IPS-NIHi11 (cell line): ENCODE results near the gene CDC42BPA.
"Not testable (repeated sequence)": the region's sequence is repeated elsewhere in the genome, so short reads cannot be mapped to it uniquely, and the experiment has no call there.

ENCODE experiments used
- DNase-seq: peaks from one replicate; pipeline ENCODE4 v3.0.0; 2012; ENCODE audit warnings: mixed read lengths, low spot score

The CDC42BPA gene

DNA sequence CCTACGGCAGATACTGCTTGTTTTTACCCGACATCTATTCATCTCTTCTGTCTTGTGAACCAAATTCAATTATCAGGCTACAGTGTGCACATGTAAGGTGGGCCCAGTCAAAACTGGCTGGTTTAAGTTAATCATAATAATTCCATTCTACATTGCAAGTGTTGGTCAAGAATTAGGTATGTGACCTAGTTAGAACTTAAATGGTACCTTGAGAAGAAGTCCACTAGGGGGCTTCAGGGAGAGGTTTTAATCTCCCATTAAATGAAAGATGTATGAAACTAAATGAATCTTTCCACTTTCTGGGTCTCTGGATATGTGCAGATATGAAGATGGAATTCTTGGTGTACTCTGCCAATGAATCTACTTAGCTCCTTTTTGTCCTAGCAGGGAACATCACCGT is 187.1 kb downstream of the CDC42BPA start:
- DNase-seq, result no peak

DNA sequence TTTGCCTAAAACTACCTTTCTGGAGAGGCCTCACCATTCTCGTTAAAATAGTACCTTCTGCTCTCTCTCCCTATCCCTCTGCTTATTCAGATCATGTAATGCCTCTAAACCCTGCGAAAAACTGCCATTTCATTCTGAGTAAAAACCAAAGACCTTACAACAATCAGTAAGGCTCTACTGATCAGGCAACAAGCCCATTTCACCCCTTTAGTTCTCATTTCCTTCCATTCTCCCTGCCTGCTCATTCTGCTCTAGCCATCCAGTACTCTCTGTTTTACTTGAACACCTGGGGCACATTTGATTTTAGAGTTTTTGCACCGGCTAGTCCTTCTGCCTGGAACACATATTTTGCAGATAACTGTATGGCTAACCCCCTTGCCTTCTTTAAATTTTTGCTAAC is 190.4 kb downstream of the CDC42BPA start:
- no peak for DNase-seq

GRCh38 chr1:227125929-227126545 is 192.3 kb downstream of the CDC42BPA start:
- DNase-seq, result peak; percentile 26

- DNase-seq, result peak; percentile 12
Observed at GRCh38 chr1:227124473-227124872, 193.8 kb downstream of the CDC42BPA start.

DNA sequence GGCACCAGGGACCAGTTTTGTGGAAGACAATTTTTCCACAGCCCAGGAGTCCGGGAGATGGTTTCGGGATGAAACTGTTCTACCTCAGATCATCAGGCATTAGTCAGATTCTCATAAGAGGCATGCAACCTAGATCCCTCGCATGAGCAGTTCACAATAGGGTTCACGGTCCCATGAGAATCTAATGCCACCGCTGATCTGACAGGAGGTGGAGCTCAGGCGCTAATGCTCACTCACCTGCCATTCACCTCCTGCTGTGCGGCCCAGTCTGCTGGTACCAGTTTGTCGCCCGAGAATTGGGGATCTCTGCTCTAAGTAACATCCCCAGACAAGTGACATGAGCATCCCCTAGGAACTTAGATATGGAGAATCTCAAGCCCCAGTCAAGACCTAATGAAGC is 197.5 kb downstream of the CDC42BPA start:
- no peak for DNase-seq

- DNase-seq, result no peak
Observed at GRCh38 chr1:227112538-227112937, 205.8 kb downstream of the CDC42BPA start.

GRCh38 chr1:227111782-227112181 is 206.5 kb downstream of the CDC42BPA start:
- no peak for DNase-seq

- not testable (repeated sequence) for DNase-seq
Observed at GRCh38 chr1:227105291-227105690, 213.0 kb downstream of the CDC42BPA start.

DNA sequence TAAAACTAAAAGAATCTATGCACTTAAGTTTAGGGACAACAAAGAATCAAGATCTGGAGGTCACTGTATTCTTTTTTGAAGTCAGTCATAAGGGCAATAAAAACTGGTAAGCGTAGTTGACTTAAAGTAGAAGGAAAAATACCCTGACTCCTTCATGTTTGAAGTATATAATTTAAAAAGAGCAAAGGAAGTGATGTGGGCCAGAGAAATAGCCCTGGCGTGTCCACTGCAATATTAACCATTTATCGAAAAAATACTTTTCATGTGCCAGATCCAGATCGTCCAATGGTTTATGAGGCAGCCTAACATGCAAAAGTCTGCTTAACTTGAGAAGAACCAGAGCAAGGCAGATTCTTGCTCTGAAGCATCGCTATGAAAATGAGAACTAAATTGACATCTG is 216.2 kb downstream of the CDC42BPA start:
- no peak for DNase-seq

DNA sequence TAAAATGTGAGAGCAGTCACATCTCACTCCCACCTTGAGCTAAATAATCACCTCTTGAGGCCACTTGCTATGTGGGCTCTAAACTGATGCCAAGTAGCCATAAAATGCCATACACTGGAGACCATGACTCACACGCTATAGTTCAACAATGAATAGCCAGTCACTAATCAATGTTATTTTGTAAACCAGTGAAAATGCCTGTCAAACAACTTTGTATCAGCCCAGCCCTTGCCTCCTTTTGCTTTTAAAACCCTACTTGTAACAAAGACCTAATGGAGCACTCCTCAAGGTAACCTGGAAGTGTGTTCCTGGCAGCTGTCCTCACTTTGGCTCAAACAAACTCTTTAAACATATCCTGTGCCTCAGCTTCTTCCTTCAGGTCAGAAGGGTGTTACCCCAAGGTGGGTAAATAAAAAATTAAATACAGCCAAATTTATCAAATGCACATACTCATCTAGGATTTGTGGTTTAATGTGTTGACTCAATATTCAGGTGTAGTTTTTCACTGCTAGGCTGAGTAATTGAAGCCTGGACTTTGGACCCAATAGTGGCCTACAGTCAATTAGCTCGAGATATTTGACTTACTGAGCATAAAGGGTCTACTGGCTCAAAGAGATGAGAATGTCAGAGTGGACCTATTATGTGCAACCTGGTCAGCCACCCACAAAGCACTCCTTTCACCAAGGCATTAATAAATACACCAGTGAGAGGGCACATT is 223.9 kb downstream of the CDC42BPA start:
- no peak for DNase-seq

GRCh38 chr1:227093309-227093708 is 225.0 kb downstream of the CDC42BPA start:
- no peak for DNase-seq

DNA sequence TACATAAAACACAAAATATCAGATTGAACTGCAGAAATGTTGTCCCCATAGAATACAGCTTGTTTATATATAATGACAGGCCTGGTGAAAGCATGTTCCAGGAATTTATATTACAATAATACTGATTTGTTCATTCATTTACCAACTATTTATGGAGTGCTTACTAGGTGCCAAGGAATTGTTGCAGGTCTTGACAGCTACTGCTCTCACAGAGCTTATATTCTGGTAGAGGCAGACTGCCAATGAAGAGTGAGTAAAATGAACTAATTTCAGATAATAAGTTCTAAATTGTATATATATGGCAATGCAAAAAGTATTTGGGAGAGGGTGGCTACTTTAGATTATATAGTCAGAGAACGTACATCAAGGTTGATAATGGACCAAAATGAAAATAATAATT is 226.2 kb downstream of the CDC42BPA start:
- no peak for DNase-seq

- no peak for DNase-seq
Observed at GRCh38 chr1:227086636-227087035, 231.7 kb downstream of the CDC42BPA start.

GRCh38 chr1:227082999-227083746 is 235.1 kb downstream of the CDC42BPA start:
- no peak for DNase-seq

- no peak for DNase-seq
Observed at GRCh38 chr1:227077783-227078182, 240.5 kb downstream of the CDC42BPA start.

DNA sequence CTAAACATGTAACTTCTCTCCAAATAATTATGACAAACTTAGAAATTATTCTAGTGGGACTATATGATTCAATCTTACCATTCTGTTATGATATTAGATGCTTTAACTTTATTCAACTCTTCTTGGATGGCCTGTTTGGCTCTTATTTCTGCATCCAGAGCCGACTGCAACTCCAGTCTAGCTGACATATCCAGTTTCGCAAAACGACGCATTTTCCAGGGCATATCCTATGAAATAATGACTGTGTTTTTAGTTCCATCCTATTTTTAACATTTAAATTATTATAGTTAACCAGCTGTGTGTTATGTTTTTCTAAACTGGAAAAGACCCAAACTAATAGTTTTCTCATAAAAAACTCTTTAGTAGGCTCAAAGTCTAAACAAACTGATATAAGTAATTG is 244.5 kb downstream of the CDC42BPA start:
- DNase-seq, result no peak

DNA sequence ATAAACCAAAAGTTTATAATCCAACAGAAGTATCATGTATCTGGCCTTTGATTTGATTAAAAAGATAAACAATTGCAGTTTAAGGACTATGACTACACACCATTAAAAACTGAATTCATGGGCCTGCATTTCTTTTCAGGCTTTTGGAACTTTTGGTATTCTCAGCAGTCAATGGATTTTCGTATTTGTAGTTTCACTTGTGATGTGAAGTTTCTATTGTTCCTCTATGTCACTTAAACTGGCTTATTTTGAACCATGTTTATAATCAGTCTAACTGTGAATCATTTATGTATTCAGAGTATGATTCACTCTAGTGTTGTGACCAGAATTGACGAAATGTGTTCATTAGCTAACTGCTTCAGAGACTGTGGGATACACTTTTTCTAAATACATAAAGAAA is 245.3 kb downstream of the CDC42BPA start:
- DNase-seq, result no peak

DNA sequence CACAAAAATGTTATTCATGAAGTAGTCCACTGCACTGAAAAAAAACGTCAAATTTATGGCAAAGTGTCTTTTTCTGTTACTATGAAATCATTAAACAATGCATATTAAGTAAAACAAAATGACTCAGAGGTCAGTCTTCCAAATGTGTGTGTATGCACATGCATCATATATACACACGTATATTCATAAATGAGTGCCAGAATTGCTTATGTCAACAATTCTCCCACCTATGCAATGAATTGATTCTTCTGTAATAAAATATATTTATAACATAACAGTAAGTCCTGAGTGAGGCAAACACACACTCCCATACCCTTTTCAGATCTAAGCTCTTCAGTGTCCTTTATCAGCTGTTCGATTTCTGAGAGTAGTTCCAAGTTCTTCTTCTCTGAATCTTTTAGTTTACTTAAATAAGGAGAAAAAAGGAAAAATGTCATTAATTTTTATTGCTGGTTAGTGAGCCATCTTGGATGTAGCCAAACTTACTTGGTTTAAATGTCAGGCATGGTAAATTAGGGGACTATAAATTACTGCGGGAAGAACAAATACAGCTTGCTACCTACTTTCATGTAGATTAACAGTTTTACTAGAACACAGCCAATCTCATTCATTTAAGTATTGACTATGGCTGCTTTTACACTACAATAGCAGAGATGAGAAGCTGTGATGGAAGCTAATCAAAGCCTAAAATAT is 246.3 kb downstream of the CDC42BPA start:
- no peak for DNase-seq

GRCh38 chr1:227070638-227071285 is 247.5 kb downstream of the CDC42BPA start:
- DNase-seq, result no peak

GRCh38 chr1:227069490-227069889 is 248.8 kb downstream of the CDC42BPA start:
- DNase-seq, result no peak

DNA sequence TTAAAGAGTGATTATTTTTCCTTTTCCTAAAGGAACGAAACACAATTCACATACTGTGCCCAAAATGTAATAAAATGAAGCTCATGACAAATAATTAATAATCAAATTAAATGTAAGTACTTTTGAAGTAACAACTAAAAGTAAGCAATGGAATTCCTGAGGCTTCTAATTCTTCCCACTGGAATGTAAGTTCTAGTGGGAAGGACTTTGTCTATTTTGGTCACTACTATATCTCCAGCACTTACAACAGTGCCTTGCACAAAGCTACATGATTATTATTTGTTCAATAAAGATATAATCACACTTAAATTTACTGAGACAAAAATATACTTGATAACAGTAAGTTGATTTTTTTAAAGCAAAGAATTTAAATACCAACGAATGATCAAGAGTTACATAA is 249.4 kb downstream of the CDC42BPA start:
- no peak for DNase-seq

- DNase-seq, result no peak
Observed at GRCh38 chr1:227066999-227067398, 251.3 kb downstream of the CDC42BPA start.
